ENCODE results near the gene DACH2. TPM values are rescaled to one million over a fixed set of nuclear protein-coding genes. Genes with fewer than 3 reads are reported as not detected.

The DACH2 gene
- total and polyA plus RNA-seq, 9 donors, result 0.10 to 2.9 (median 0.71) TPM

DNA sequence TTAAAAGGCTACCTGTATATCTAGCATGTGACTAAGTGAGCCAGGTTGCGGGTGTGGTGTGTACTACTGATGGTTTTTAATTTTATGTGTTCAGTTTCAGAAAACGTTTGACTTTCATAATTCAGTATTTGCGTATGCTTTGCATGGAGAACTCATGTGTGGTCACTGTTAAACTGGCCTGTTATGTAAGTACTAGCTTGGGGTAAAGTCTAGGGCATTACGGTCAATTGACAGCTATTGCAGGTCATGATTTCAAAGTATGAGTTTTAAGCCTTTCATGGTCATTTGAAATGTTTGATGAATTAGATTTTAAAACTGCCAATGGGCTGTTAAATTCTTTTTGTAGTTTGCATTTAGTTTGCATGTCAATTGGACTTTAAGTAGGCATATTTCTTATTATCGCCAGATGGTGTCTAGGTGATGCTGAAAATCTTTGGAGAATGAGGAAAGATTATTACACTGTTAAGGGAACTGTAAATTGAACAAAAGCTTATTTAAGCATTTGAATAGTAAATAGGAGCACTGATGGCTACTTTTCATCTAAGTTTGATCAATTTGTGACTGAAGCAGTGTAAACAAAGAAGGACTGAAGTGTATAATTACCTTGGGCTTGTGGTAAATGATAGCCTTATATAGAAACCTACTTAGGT, 563.4 kb downstream of the DACH2 start:
- Histone ChIP-seq H3K4me1 (ENCODE audit: control insufficient read depth, insufficient read depth, low read length) (no peaks in the 10 kb centered on the region), H3K9me3 (replicated peaks; ENCODE audit: control insufficient read depth, low read depth, low read length) (no peaks in the 10 kb centered on the region), H3K4me3 (ENCODE audit: low read length) (no peak overlapping the region), H3K27me3 (ENCODE audit: control insufficient read depth, insufficient read depth, low read length) (peaks cover 2% of the 10 kb centered on the region), H3K36me3 (ENCODE audit: control insufficient read depth, insufficient read depth, low read length) (no peaks in the 10 kb centered on the region), H3K27ac (ENCODE audit: low read length) (no peak overlapping the region)
- 65% methylated on average over 4 of the region's 5 CpGs for WGBS (ENCODE audit: insufficient coverage)
- DNase-seq, result no peak

DNA sequence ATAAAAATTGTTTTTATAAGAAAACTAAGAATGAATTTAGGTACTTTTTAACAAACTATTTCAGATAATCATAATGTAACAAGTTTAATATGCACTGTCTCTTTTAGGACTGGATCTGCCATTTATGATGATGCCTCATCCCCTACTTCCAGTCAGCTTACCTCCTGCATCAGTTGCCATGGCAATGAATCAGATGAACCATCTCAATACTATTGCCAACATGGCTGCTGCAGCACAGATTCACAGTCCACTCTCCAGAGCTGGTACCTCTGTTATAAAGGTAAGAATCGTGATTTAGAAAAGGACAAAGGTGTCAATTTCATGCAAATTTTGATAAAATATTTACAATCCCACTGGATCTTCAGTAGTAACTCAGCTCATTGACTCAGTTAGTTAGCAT, 566.2 kb downstream of the DACH2 start:
- peaks cover 2% of the 10 kb centered on the region for H3K27me3 ChIP-seq (ENCODE audit: control insufficient read depth, insufficient read depth, low read length)
- H3K4me1 ChIP-seq (ENCODE audit: control insufficient read depth, insufficient read depth, low read length), result no peaks in the 10 kb centered on the region
- no peaks in the 10 kb centered on the region for H3K9me3 ChIP-seq (replicated peaks; ENCODE audit: control insufficient read depth, low read depth, low read length)
- H3K36me3 ChIP-seq (ENCODE audit: control insufficient read depth, insufficient read depth, low read length), result no peaks in the 10 kb centered on the region
- H3K4me3 ChIP-seq (ENCODE audit: low read length), result no peak overlapping the region
- WGBS (ENCODE audit: insufficient coverage), result no CpG with 5 or more reads among the region's 1 CpG
- DNase-seq, result no peak
- no peak overlapping the region for H3K27ac ChIP-seq (ENCODE audit: low read length)

DNA sequence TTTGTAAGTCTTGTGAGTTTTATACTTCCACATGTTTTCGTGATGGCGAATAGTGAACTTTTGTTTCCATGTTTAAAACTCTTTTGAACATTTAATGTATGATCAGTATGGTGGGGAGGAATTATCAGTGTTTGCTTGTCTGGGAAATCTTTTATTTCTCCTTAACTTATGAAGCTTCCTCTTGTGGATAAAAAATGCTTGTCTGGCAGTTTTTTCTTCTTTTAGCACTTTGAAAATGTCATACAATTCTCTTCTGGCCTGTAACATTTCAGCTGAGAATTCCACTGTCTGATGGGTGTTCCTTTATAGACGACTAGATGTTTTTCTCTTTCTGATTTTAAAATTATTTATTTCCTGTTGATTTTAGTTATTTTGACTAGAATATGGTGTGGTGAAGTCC, 576.0 kb downstream of the DACH2 start:
- Histone ChIP-seq H3K9me3 (replicated peaks; ENCODE audit: control insufficient read depth, low read depth, low read length) (no peaks in the 10 kb centered on the region), H3K36me3 (ENCODE audit: control insufficient read depth, insufficient read depth, low read length) (no peaks in the 10 kb centered on the region), H3K27ac (ENCODE audit: low read length) (no peak overlapping the region), H3K27me3 (ENCODE audit: control insufficient read depth, insufficient read depth, low read length) (peaks cover 2% of the 10 kb centered on the region), H3K4me3 (ENCODE audit: low read length) (no peak overlapping the region), H3K4me1 (ENCODE audit: control insufficient read depth, insufficient read depth, low read length) (no peaks in the 10 kb centered on the region)
- no CpG with 5 or more reads among the region's 3 CpGs for WGBS (ENCODE audit: insufficient coverage)
- DNase-seq, result no peak

GRCh38 chrX:86747091-86747490, 598.8 kb downstream of the DACH2 start:
- H3K27me3 ChIP-seq (ENCODE audit: control insufficient read depth, insufficient read depth, low read length), result no peaks in the 10 kb centered on the region
- H3K4me1 ChIP-seq (ENCODE audit: control insufficient read depth, insufficient read depth, low read length), result no peaks in the 10 kb centered on the region
- no peaks in the 10 kb centered on the region for H3K36me3 ChIP-seq (ENCODE audit: control insufficient read depth, insufficient read depth, low read length)
- DNase-seq, result no peak
- WGBS (ENCODE audit: insufficient coverage), result 33% methylated on average over 1 of the region's 3 CpGs
- no peak overlapping the region for H3K4me3 ChIP-seq (ENCODE audit: low read length)
- H3K27ac ChIP-seq (ENCODE audit: low read length), result no peak overlapping the region
- no peaks in the 10 kb centered on the region for H3K9me3 ChIP-seq (replicated peaks; ENCODE audit: control insufficient read depth, low read depth, low read length)

GRCh38 chrX:86805241-86805640, 657.0 kb downstream of the DACH2 start:
- 17% methylated on average over 1 of the region's 2 CpGs for WGBS (ENCODE audit: insufficient coverage)

DNA sequence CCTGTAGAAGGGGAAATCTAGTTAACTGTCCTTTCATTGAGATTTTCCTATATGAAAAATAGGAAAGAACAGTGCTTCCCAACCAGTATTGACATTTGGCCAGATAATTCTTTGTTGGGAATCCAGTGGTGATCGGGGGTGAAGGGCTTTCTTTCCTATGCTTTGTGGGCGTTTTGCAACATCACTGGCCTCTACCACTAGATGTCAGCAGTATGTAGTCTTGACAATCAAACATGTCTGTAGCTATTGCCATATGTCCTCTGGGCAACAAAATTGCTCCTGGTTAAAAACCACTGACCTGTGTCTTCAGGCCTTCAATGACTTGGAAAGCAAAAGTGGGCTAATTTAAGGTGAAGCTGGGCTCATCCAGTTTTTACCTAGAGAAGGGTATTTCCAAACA, 658.5 kb downstream of the DACH2 start:
- no peak overlapping the region for H3K27ac ChIP-seq (ENCODE audit: low read length)
- no peaks in the 10 kb centered on the region for H3K36me3 ChIP-seq (ENCODE audit: control insufficient read depth, insufficient read depth, low read length)
- H3K27me3 ChIP-seq (ENCODE audit: control insufficient read depth, insufficient read depth, low read length), result no peaks in the 10 kb centered on the region
- peak; percentile 27 for DNase-seq
- H3K4me3 ChIP-seq (ENCODE audit: low read length), result no peak overlapping the region
- no peaks in the 10 kb centered on the region for H3K4me1 ChIP-seq (ENCODE audit: control insufficient read depth, insufficient read depth, low read length)
- H3K9me3 ChIP-seq (replicated peaks; ENCODE audit: control insufficient read depth, low read depth, low read length), result peaks cover 4% of the 10 kb centered on the region
- no CpG with 5 or more reads among the region's 2 CpGs for WGBS (ENCODE audit: insufficient coverage)

More at GRCh38 chrX:86805241-86805640, 657.0 kb downstream of the DACH2 start:
- no peak overlapping the region for H3K4me3 ChIP-seq (ENCODE audit: low read length)
- H3K36me3 ChIP-seq (ENCODE audit: control insufficient read depth, insufficient read depth, low read length), result no peaks in the 10 kb centered on the region
- peaks cover 4% of the 10 kb centered on the region for H3K9me3 ChIP-seq (replicated peaks; ENCODE audit: control insufficient read depth, low read depth, low read length)
- no peaks in the 10 kb centered on the region for H3K27me3 ChIP-seq (ENCODE audit: control insufficient read depth, insufficient read depth, low read length)
- no peak overlapping the region for H3K27ac ChIP-seq (ENCODE audit: low read length)
- no peak for DNase-seq
- H3K4me1 ChIP-seq (ENCODE audit: control insufficient read depth, insufficient read depth, low read length), result no peaks in the 10 kb centered on the region

DNA sequence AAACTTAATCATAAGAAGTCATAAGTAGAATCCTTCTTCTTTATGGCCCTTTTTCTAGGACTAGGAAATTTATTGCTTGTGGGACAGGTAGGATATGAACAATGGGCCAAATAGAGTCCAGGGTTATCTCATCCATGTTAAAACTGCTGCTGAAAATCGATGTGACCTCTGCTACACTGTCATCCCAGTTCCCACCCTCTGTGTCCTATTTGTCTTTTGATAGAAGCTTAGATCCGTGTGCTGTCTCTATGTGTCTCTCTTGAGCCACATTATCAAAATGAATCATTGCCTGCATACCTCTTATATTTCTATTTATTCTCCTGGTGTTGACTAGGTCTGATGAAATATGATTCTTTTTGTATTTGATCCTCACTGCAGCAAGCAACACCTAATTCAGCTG, 661.4 kb downstream of the DACH2 start:
- Histone ChIP-seq H3K4me3 (ENCODE audit: low read length) (no peak overlapping the region), H3K36me3 (ENCODE audit: control insufficient read depth, insufficient read depth, low read length) (no peaks in the 10 kb centered on the region), H3K9me3 (replicated peaks; ENCODE audit: control insufficient read depth, low read depth, low read length) (peaks cover 4% of the 10 kb centered on the region), H3K4me1 (ENCODE audit: control insufficient read depth, insufficient read depth, low read length) (no peaks in the 10 kb centered on the region), H3K27ac (ENCODE audit: low read length) (no peak overlapping the region), H3K27me3 (ENCODE audit: control insufficient read depth, insufficient read depth, low read length) (no peaks in the 10 kb centered on the region)
- WGBS (ENCODE audit: insufficient coverage), result no CpG with 5 or more reads among the region's 2 CpGs
- DNase-seq, result no peak

DNA sequence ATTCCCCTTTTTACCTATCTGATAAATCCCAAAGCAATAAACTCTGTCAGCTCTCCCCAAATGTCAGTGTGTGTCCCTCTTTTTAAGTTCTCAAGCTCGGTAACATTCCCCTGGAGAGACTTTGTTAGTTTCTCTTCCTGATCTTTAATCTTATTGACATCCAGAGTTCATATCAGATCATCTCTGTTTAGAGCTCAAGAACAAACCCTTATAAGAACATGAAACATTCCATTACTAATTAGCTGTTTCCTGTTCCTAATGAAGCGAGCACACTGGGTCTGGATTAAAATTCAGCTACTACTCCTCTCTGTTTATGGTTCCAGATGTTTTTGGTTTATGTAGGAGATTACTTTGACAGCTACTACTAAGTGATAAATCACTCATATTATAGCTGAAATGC, 681.5 kb downstream of the DACH2 start:
- WGBS (ENCODE audit: insufficient coverage), result 0% methylated on average over 1 of the region's 2 CpGs
- Histone ChIP-seq H3K36me3 (ENCODE audit: control insufficient read depth, insufficient read depth, low read length) (no peaks in the 10 kb centered on the region), H3K4me1 (ENCODE audit: control insufficient read depth, insufficient read depth, low read length) (no peaks in the 10 kb centered on the region), H3K9me3 (replicated peaks; ENCODE audit: control insufficient read depth, low read depth, low read length) (no peaks in the 10 kb centered on the region), H3K4me3 (ENCODE audit: low read length) (no peak overlapping the region), H3K27ac (ENCODE audit: low read length) (no peak overlapping the region), H3K27me3 (ENCODE audit: control insufficient read depth, insufficient read depth, low read length) (no peaks in the 10 kb centered on the region)
- DNase-seq, result peak; percentile 0

- Histone ChIP-seq H3K4me1 (ENCODE audit: control insufficient read depth, insufficient read depth, low read length) (no peaks in the 10 kb centered on the region), H3K4me3 (ENCODE audit: low read length) (no peak overlapping the region), H3K27ac (ENCODE audit: low read length) (no peak overlapping the region), H3K36me3 (ENCODE audit: control insufficient read depth, insufficient read depth, low read length) (no peaks in the 10 kb centered on the region), H3K27me3 (ENCODE audit: control insufficient read depth, insufficient read depth, low read length) (no peaks in the 10 kb centered on the region), H3K9me3 (replicated peaks; ENCODE audit: control insufficient read depth, low read depth, low read length) (no peaks in the 10 kb centered on the region)
- DNase-seq, result no peak
Measured at GRCh38 chrX:86830685-86831084, 682.4 kb downstream of the DACH2 start.

GRCh38 chrX:86845101-86845500, 696.9 kb downstream of the DACH2 start:
- Histone ChIP-seq H3K4me3 (ENCODE audit: low read length) (no peak overlapping the region), H3K27me3 (ENCODE audit: control insufficient read depth, insufficient read depth, low read length) (no peaks in the 10 kb centered on the region), H3K36me3 (ENCODE audit: control insufficient read depth, insufficient read depth, low read length) (no peaks in the 10 kb centered on the region), H3K9me3 (replicated peaks; ENCODE audit: control insufficient read depth, low read depth, low read length) (no peaks in the 10 kb centered on the region), H3K27ac (ENCODE audit: low read length) (no peak overlapping the region), H3K4me1 (ENCODE audit: control insufficient read depth, insufficient read depth, low read length) (no peaks in the 10 kb centered on the region)
- no CpG with 5 or more reads among the region's 3 CpGs for WGBS (ENCODE audit: insufficient coverage)
- no peak for DNase-seq
